T-helper 1 cell treated with Interleukin-12 subunit alpha and Interleukin-12 subunit beta and Interleukin-4 antibody, amounts not matched to agents 30 μg/mL and 1 μg/mL, for 36 hours (primary cell): Measurements from ENCODE around the gene MRPL20.
"Not testable (repeated sequence)": the region's sequence is repeated elsewhere in the genome, so short reads cannot be mapped to it uniquely, and the experiment has no call there.

Experiments
- H3K27ac Mint-ChIP-seq: one replicate; pipeline ENCODE4 v1.8.0; 2021; ENCODE audit warnings: mild to moderate bottlenecking, mixed read lengths
- H3K27me3 Mint-ChIP-seq: one replicate; pipeline ENCODE4 v1.8.0; 2021; ENCODE audit warnings: low read depth, mixed read lengths
- H3K36me3 Mint-ChIP-seq: one replicate; pipeline ENCODE4 v1.8.0; 2021; ENCODE audit warnings: low read depth, mixed read lengths
- H3K4me1 Mint-ChIP-seq: one replicate; pipeline ENCODE4 v1.8.0; 2021; ENCODE audit warnings: low read depth, mixed read lengths
- H3K4me3 Mint-ChIP-seq: one replicate; pipeline ENCODE4 v1.8.0; 2021; ENCODE audit warnings: mild to moderate bottlenecking, moderate library complexity, mixed read lengths
- H3K9me3 Mint-ChIP-seq: one replicate; pipeline ENCODE4 v1.8.0; 2021; ENCODE audit warnings: mixed read lengths

MRPL20 gene

DNA sequence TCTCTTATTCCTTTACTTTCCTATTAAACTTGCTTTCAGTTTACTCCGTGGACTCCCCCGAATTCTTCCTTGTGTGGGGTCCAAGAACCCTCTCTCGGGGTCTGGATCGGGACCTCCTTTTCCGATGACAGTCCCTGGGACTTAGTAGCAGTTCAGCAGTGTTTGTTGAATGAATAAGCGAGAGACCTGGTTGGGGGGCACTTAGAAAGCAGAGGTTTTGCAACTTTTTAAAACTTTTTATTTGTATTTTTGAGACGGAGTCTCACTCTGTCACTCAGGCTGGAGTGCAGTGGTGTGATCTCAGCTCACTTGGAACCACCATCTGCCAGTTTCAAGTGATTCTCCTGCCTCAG lies 16.1 kb upstream of the MRPL20 start:
- H3K4me1 Mint-ChIP-seq: peaks cover under 1% of the 10 kb centered on the region
- no peaks in the 10 kb centered on the region for H3K9me3 Mint-ChIP-seq
- H3K4me3 Mint-ChIP-seq: no peak overlapping the region
- peaks cover 20% of the 10 kb centered on the region for H3K27me3 Mint-ChIP-seq
- H3K36me3 Mint-ChIP-seq: no peaks in the 10 kb centered on the region
- H3K27ac Mint-ChIP-seq: no peak overlapping the region

- Mint-ChIP-seq H3K4me3 (no peak overlapping the region), H3K9me3 (no peaks in the 10 kb centered on the region), H3K27ac (no peak overlapping the region), H3K36me3 (no peaks in the 10 kb centered on the region), H3K27me3 (peaks cover 20% of the 10 kb centered on the region), H3K4me1 (peaks cover 6% of the 10 kb centered on the region)
Measured at GRCh38 chr1:1422465-1423244, 15.6 kb upstream of the MRPL20 start.

GRCh38 chr1:1421907-1422464 lies 14.9 kb upstream of the MRPL20 start:
- Mint-ChIP-seq H3K4me3 (no peak overlapping the region), H3K36me3 (no peaks in the 10 kb centered on the region), H3K27me3 (peaks cover 20% of the 10 kb centered on the region)

DNA sequence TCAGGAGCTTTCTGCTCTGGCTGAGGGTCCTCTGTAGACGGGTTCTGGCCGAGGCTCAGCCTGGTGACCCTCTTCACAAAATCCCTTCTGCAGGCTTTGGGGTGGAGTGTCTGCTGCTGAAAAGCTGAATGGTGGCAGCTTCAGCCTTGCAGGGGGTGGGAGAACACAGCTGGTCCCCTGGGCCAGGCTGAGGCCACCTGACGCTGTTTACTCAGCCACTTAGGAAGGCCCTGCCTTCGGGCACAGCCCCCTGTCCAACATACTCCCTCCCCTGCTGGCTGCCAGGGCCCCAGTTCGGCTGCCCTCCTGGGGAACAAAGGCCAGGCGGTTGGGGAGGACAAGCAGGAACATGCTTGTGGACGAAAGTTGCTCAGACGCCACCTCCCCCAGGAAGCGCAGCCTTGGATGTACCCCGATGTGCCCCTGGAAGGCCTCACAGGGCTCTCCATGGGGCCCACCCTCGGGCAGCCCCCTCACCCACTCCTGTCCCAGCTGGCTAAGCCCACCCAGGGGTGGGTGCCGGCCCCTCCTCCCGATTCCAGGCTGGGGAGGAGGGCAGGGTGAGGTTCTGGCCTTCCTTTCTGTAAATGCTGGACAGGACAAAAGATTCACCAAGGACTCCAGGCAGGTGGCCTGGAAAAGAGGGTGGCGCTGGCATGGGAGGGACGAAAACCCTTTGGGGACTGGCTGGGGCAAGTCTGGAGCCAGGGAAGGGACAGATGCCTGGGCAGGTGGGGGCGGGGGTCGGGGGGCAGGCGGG lies 14.2 kb upstream of the MRPL20 start, which contains the start of gene ANKRD65:
Gene ANKRD65 (minus strand): TSS at position 130 of the 760 bp plus-strand sequence. CDS start 271 bp downstream, outside the sequence.
- Mint-ChIP-seq H3K36me3 (no peaks in the 10 kb centered on the region), H3K9me3 (no peaks in the 10 kb centered on the region), H3K27ac (no peak within 1 kb of the TSS), H3K4me3 (no peak within 1 kb of the TSS), H3K27me3 (peaks cover 20% of the 10 kb centered on the region), H3K4me1 (peaks cover 9% of the 10 kb centered on the region)

More at GRCh38 chr1:1421907-1422464, 14.9 kb upstream of the MRPL20 start:
- peaks cover 9% of the 10 kb centered on the region for H3K4me1 Mint-ChIP-seq
- H3K27ac Mint-ChIP-seq: no peak overlapping the region
- no peaks in the 10 kb centered on the region for H3K9me3 Mint-ChIP-seq

DNA sequence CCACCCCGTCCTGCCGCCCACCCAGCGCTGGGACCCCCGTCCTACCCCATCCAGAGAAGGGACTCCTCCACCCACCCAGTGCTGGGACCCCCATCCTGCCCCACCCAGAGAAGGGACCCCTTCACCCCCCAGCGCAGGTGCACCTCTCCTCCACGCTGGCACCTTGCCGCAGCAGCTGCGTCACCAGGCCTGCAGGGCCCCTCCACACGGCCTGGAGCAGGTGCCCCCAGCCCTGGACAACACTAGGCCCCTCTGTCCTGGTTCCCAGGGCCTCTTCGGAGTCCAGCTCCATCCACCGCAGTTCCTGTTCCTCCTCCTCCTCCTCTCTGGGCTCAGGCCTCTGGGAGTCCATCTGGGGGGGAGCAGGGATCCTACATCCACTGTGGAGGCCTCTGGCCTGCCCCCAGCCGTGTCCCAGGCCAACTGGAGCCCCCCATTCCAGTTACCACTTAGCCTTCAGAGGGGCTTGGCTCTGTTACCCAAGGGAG lies 13.6 kb upstream of the MRPL20 start:
- Mint-ChIP-seq H3K27me3 (peaks cover 20% of the 10 kb centered on the region), H3K4me3 (no peak overlapping the region), H3K27ac (no peak overlapping the region), H3K9me3 (no peaks in the 10 kb centered on the region), H3K4me1 (peaks cover 9% of the 10 kb centered on the region), H3K36me3 (no peaks in the 10 kb centered on the region)

- H3K4me3 Mint-ChIP-seq: no peak overlapping the region
- no peaks in the 10 kb centered on the region for H3K9me3 Mint-ChIP-seq
- no peaks in the 10 kb centered on the region for H3K36me3 Mint-ChIP-seq
- H3K27ac Mint-ChIP-seq: no peak overlapping the region
- peaks cover 9% of the 10 kb centered on the region for H3K4me1 Mint-ChIP-seq
- H3K27me3 Mint-ChIP-seq: peaks cover 20% of the 10 kb centered on the region
Measured at GRCh38 chr1:1419813-1420653, 12.9 kb upstream of the MRPL20 start.

DNA sequence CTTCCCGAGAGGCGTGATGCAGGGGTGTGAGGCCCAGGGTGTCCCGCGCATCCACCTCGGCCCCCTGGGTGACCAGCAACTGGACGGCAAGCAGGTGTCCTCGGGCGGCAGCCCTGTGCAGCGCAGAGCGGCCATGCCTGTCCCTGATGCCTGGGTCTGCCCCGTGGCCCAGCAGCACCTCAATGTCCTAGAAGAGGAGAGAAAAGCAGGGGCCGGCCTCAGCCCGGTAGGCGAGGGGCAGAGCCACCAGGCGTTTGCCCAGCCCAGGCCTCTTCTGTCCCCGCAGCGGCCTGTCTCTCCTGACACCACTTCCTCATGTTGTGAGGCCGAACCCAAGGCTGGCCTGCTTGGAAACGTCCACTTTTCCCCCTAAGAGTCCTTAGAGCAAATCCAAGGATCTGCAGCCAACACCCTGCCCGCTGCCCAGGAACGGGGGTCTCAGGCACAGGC lies 12.3 kb upstream of the MRPL20 start:
- Mint-ChIP-seq H3K4me1 (peaks cover 9% of the 10 kb centered on the region), H3K4me3 (no peak overlapping the region), H3K27me3 (peaks cover 17% of the 10 kb centered on the region), H3K36me3 (no peaks in the 10 kb centered on the region), H3K27ac (no peak overlapping the region), H3K9me3 (no peaks in the 10 kb centered on the region)

GRCh38 chr1:1418464-1419362 lies 11.6 kb upstream of the MRPL20 start:
- peaks cover 14% of the 10 kb centered on the region for H3K27me3 Mint-ChIP-seq
- no peaks in the 10 kb centered on the region for H3K9me3 Mint-ChIP-seq
- no peak overlapping the region for H3K27ac Mint-ChIP-seq
- H3K4me1 Mint-ChIP-seq: peaks cover 9% of the 10 kb centered on the region
- H3K4me3 Mint-ChIP-seq: no peak overlapping the region
- H3K36me3 Mint-ChIP-seq: no peaks in the 10 kb centered on the region

- H3K36me3 Mint-ChIP-seq, H3K9me3 Mint-ChIP-seq, H3K4me1 Mint-ChIP-seq, H3K4me3 Mint-ChIP-seq: not testable (repeated sequence)
- Mint-ChIP-seq H3K27ac (peak overlapping the region; percentile 37), H3K27me3 (peaks cover 13% of the 10 kb centered on the region)
Measured at GRCh38 chr1:1417825-1418463, 10.9 kb upstream of the MRPL20 start.

- not testable (repeated sequence) for H3K27ac Mint-ChIP-seq, H3K27me3 Mint-ChIP-seq, H3K36me3 Mint-ChIP-seq, H3K4me3 Mint-ChIP-seq, H3K9me3 Mint-ChIP-seq, H3K4me1 Mint-ChIP-seq
Measured at GRCh38 chr1:1417396-1417795, 10.3 kb upstream of the MRPL20 start.

- H3K4me1 Mint-ChIP-seq: peaks cover 9% of the 10 kb centered on the region
- peaks cover 4% of the 10 kb centered on the region for H3K27me3 Mint-ChIP-seq
- no peaks in the 10 kb centered on the region for H3K9me3 Mint-ChIP-seq
- H3K4me3 Mint-ChIP-seq: no peak overlapping the region
- no peak overlapping the region for H3K27ac Mint-ChIP-seq
- H3K36me3 Mint-ChIP-seq: no peaks in the 10 kb centered on the region
Measured at GRCh38 chr1:1415751-1416150, 8.7 kb upstream of the MRPL20 start.

DNA sequence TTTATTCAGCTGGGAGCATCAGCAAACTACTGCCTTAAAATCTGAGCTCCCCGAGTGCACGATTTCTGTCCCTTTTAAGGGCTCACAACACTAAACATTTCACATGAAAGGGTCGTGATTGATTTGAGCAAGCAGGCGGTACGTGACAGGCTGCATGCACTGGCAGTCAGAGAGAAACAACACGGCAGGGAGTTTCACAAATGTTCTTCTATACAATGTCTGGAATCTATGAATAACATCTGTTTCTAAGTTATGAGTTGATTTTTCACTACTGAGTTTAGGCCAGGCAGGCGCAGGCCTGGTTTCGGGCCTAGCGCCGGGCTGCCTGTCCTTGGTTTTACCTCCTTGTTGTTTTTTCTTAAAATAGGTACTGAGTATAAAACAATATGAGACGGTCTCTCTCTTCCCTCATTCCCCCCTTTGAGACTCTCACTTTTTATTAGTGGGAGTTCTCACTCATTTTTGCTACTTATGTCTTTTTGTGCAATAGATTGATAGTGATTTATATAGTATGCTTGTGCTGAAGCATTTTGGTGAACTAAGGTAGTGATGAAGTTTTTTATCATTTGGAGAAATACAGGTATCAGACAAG lies 5.3 kb upstream of the MRPL20 start:
- H3K9me3 Mint-ChIP-seq, H3K27ac Mint-ChIP-seq, H3K27me3 Mint-ChIP-seq, H3K36me3 Mint-ChIP-seq, H3K4me3 Mint-ChIP-seq, H3K4me1 Mint-ChIP-seq: not testable (repeated sequence)

GRCh38 chr1:1411626-1412025 lies 4.5 kb upstream of the MRPL20 start:
- peaks cover 9% of the 10 kb centered on the region for H3K4me1 Mint-ChIP-seq
- peaks cover 1% of the 10 kb centered on the region for H3K36me3 Mint-ChIP-seq
- no peak overlapping the region for H3K27ac Mint-ChIP-seq
- H3K4me3 Mint-ChIP-seq: no peak overlapping the region
- H3K27me3 Mint-ChIP-seq: peaks cover 4% of the 10 kb centered on the region
- no peaks in the 10 kb centered on the region for H3K9me3 Mint-ChIP-seq
